ENCODE results near the gene NR6A1. TPM values are rescaled to one million over a fixed set of nuclear protein-coding genes. Genes with fewer than 3 reads are reported as not detected.

Gene NR6A1
- total RNA-seq, 2 experiments from 2014 or later, result not detected

DNA sequence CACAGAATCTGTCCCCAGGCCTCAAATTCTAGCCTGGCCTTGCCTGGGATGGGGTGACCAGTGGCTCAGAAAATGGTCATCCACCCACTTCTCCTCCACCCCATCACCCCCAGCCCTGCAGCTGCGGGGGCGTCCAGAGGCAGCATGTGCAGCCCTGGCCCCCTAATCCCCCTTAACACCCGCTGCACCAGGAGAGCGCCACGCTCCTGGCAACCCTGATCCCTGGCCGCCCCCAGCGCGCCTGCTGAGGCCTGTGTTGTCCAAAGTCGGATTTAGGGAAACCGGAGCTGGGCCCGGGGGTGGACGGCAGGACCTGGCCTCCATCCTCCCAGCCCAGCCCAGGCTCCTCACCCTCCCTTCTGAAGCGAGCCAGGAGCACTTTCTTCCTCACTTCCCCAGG, 285.9 kb downstream of the NR6A1 start:
- Histone ChIP-seq H3K4me1 (ENCODE audit: insufficient read depth, low read length) (no peaks in the 10 kb centered on the region), H3K27me3 (ENCODE audit: control insufficient read depth in 1 of 2, insufficient read depth in 2 of 2, low read length in 2 of 2) (peaks cover 0 to 4% of the 10 kb centered on the region in 2 experiments), H3K36me3 (ENCODE audit: insufficient read depth, low read length) (no peaks in the 10 kb centered on the region), H3K9me3 (ENCODE audit: control insufficient read depth in 1 of 2, insufficient read depth in 1 of 2, low read length in 2 of 2) (peaks cover 0 to 4% of the 10 kb centered on the region in 2 experiments), H3K4me3 (ENCODE audit: low read length) (no peak overlapping the region), H3K27ac (ENCODE audit: low read depth in 1 of 2, low read length in 2 of 2) (no peak overlapping the region)
- ChIA-PET CTCF (no interaction called here), POLR2A (no interaction called here)
- TF ChIP-seq CTCF (IDR thresholded peaks at IDR 0.05), result no peak
- Mint-ChIP-seq H3K4me1 (ENCODE audit: low read depth) (no peaks in the 10 kb centered on the region), H3K27ac (no peak overlapping the region), H3K36me3 (ENCODE audit: low read depth) (no peaks in the 10 kb centered on the region), H3K4me3 (no peak overlapping the region), H3K27me3 (peaks cover 8% of the 10 kb centered on the region), H3K9me3 (no peaks in the 10 kb centered on the region)
- intact Hi-C loops (cut with DNase I, micrococcal nuclease), result no loop called here
- ATAC-seq (ENCODE audit: poor library complexity) (no peak), DNase-seq (no peak)

- intact Hi-C loops (cut with DNase I, micrococcal nuclease), result no loop called here
- Mint-ChIP-seq H3K27me3 (peaks cover 18% of the 10 kb centered on the region), H3K27ac (no peak overlapping the region), H3K4me1 (ENCODE audit: low read depth) (no peaks in the 10 kb centered on the region), H3K9me3 (no peaks in the 10 kb centered on the region), H3K36me3 (ENCODE audit: low read depth) (no peaks in the 10 kb centered on the region), H3K4me3 (no peak overlapping the region)
- H3K4me1 ChIP-seq (ENCODE audit: insufficient read depth, low read length), result no peaks in the 10 kb centered on the region
- peaks cover 0 to 7% of the 10 kb centered on the region in 2 experiments for H3K27me3 ChIP-seq (ENCODE audit: control insufficient read depth in 1 of 2, insufficient read depth in 2 of 2, low read length in 2 of 2)
- H3K36me3 ChIP-seq (ENCODE audit: insufficient read depth, low read length), result no peaks in the 10 kb centered on the region
- peaks cover 0 to 8% of the 10 kb centered on the region in 2 experiments for H3K9me3 ChIP-seq (ENCODE audit: control insufficient read depth in 1 of 2, insufficient read depth in 1 of 2, low read length in 2 of 2)
- ChIA-PET POLR2A (no interaction called here), CTCF (no interaction called here)
- H3K4me3 ChIP-seq (ENCODE audit: low read length), result no peak overlapping the region
- TF ChIP-seq CTCF (IDR thresholded peaks at IDR 0.05), result no peak
- no peak for ATAC-seq (ENCODE audit: poor library complexity)
- DNase-seq, result no peak
- no peak overlapping the region for H3K27ac ChIP-seq (ENCODE audit: low read depth in 1 of 2, low read length in 2 of 2)
Measured at GRCh38 chr9:124483481-124483880, 287.6 kb downstream of the NR6A1 start.

GRCh38 chr9:124482431-124483031, 288.6 kb downstream of the NR6A1 start:
- no peaks in the 10 kb centered on the region for H3K36me3 ChIP-seq (ENCODE audit: insufficient read depth, low read length)
- Mint-ChIP-seq H3K36me3 (ENCODE audit: low read depth) (no peaks in the 10 kb centered on the region), H3K27me3 (peaks cover 17% of the 10 kb centered on the region), H3K27ac (no peak overlapping the region), H3K9me3 (no peaks in the 10 kb centered on the region), H3K4me3 (no peak overlapping the region), H3K4me1 (ENCODE audit: low read depth) (no peaks in the 10 kb centered on the region)
- H3K9me3 ChIP-seq (ENCODE audit: control insufficient read depth in 1 of 2, insufficient read depth in 1 of 2, low read length in 2 of 2), result peaks cover 0 to 11% of the 10 kb centered on the region in 2 experiments
- intact Hi-C loops (cut with DNase I, micrococcal nuclease), result no loop called here
- no peaks in the 10 kb centered on the region for H3K4me1 ChIP-seq (ENCODE audit: insufficient read depth, low read length)
- TF ChIP-seq CTCF (IDR thresholded peaks at IDR 0.05), result no peak
- H3K4me3 ChIP-seq (ENCODE audit: low read length), result no peak overlapping the region
- no peak for DNase-seq
- no peak overlapping the region for H3K27ac ChIP-seq (ENCODE audit: low read depth in 1 of 2, low read length in 2 of 2)
- ATAC-seq (ENCODE audit: poor library complexity), result no peak
- CTCF ChIA-PET, result no interaction called here
- H3K27me3 ChIP-seq (ENCODE audit: control insufficient read depth in 1 of 2, insufficient read depth in 2 of 2, low read length in 2 of 2), result peaks cover 0 to 10% of the 10 kb centered on the region in 2 experiments
- POLR2A ChIA-PET, result no interaction called here
